Endodermal cell (in vitro differentiated cells): Measurements from ENCODE around the gene MARCHF5. TPM values are rescaled to one million over a fixed set of nuclear protein-coding genes. Genes with fewer than 3 reads are reported as not detected.
A peak's percentile ranks its signal among the peaks of the same experiment; 100 is the strongest.

Source experiments
- DNase-seq: peaks from one replicate; pipeline ENCODE4 v3.0.0-alpha.2; 2017
- H3K27ac ChIP-seq: 2 replicates; pipeline ENCODE4 v1.5.1; 2013; ENCODE audit warnings: mild to moderate bottlenecking, low read depth, low read length, moderate library complexity
- H3K27me3 ChIP-seq: 2 replicates; pipeline ENCODE4 v1.6.1; 2013; ENCODE audit warnings: mild to moderate bottlenecking, low read length, moderate library complexity; ENCODE audit not compliant: insufficient read depth, control insufficient read depth, poor library complexity, severe bottlenecking
- H3K36me3 ChIP-seq: 2 replicates; pipeline ENCODE4 v1.7.0; 2013; ENCODE audit warnings: mild to moderate bottlenecking, low read length, moderate library complexity; ENCODE audit not compliant: control insufficient read depth, insufficient read depth
- H3K4me1 ChIP-seq: one replicate; pipeline ENCODE4 v1.7.0; 2013; ENCODE audit warnings: low read length; ENCODE audit not compliant: control insufficient read depth, insufficient read depth
- H3K4me3 ChIP-seq: 2 replicates; pipeline ENCODE4 v1.5.1; 2013; ENCODE audit warnings: mild to moderate bottlenecking, low read length, moderate library complexity
- H3K9ac ChIP-seq: 2 replicates; pipeline ENCODE4 v1.6.1; 2013; ENCODE audit warnings: mild to moderate bottlenecking, low read length, moderate library complexity; ENCODE audit not compliant: poor library complexity, severe bottlenecking; ENCODE audit errors: extremely low read depth
- H3K9me3 ChIP-seq: 2 replicates; pipeline ENCODE4 v1.6.1; 2013; ENCODE audit warnings: mild to moderate bottlenecking, low read length, moderate library complexity; ENCODE audit not compliant: control insufficient read depth
- H3K27ac Mint-ChIP-seq: 2 replicates; pipeline ENCODE4 v1.8.0; 2020; ENCODE audit warnings: mixed read lengths
- H3K27me3 Mint-ChIP-seq: 2 replicates; pipeline ENCODE4 v1.8.0; 2021; ENCODE audit warnings: mild to moderate bottlenecking, mixed read lengths; ENCODE audit not compliant: insufficient read depth
- H3K36me3 Mint-ChIP-seq: 2 replicates; pipeline ENCODE4 v1.8.0; 2020; ENCODE audit warnings: low read depth, mixed read lengths
- H3K4me1 Mint-ChIP-seq: 2 replicates; pipeline ENCODE4 v1.8.0; 2020; ENCODE audit warnings: mixed read lengths
- H3K4me3 Mint-ChIP-seq: 2 replicates; pipeline ENCODE4 v1.8.0; 2020; ENCODE audit warnings: mild to moderate bottlenecking, moderate library complexity, mixed read lengths
- H3K9me3 Mint-ChIP-seq: 2 replicates; pipeline ENCODE4 v1.8.0; 2020; ENCODE audit warnings: mild to moderate bottlenecking, mixed read lengths
- WGBS, 2 experiments: methylation state at CpG; one replicate each; pipeline versions ENCODE4 v1.1.5 to v1.1.7; 2013; ENCODE audit warnings: missing lambda C conversion rate in 2 of 2, mixed read lengths in 1 of 2; ENCODE audit not compliant: insufficient coverage in 1 of 2, insufficient read length in 1 of 2; 5-methylcytosine and 5-hydroxymethylcytosine counted together
- total RNA-seq, 2 donors: library from RNA; stranded (reverse); fragmentation: NEBNext Ultra II Directional in 1 of 2; extraction: Animal tissue kit (Norgen Biotek cat#: 25700) in 1 of 2; gene quantifications; 2 replicates in 1 of 2; 3 replicates in 1 of 2; pipeline ENCODE4 v1.2.1, GENCODE V29; 2021
- TF ChIP-seq, protein P1 (sequence below): fragments of 200-600 bp; sonication (generic); conservative IDR thresholded peaks from 2 replicates; pipeline ENCODE4 v1.5.0; 2021; ENCODE audit warnings: antibody characterized with exemption, mild to moderate bottlenecking

The MARCHF5 gene
- total RNA-seq, 2 donors from 2014 or later: 29.8 to 38.0 TPM

DNA sequence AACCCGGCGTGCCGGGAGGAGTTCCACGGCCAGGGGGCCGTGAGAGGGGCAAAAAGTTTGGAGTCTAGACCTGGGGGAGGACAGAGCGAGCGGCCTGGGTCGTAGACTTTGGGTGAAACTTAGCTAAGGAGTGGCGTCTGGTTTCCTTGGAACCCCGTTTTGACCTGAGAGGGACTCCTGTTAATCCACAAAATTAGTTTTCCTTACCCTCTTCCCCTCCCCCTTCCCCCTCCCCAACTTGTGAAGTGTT is 574 bp downstream of the MARCHF5 start:
- Histone ChIP-seq H3K9me3 (no peaks in the 10 kb centered on the region), H3K27me3 (no peaks in the 10 kb centered on the region), H3K9ac (peak overlapping the region; percentile 89), H3K4me1 (no peaks in the 10 kb centered on the region), H3K36me3 (peaks cover 9% of the 10 kb centered on the region), H3K4me3 (peak overlapping the region; percentile 94), H3K27ac (peak overlapping the region; percentile 86)
- H3K4me1 Mint-ChIP-seq: peaks cover 18% of the 10 kb centered on the region
- peak overlapping the region; percentile 74 for H3K27ac Mint-ChIP-seq
- no peaks in the 10 kb centered on the region for H3K27me3 Mint-ChIP-seq
- DNase-seq: no peak
- peak overlapping the region; percentile 78 for H3K4me3 Mint-ChIP-seq
- 0% methylated on average over 6 to 10 of the region's 10 CpGs for WGBS, 2 experiments
- no peaks in the 10 kb centered on the region for H3K9me3 Mint-ChIP-seq
- TF ChIP-seq, protein P1, sequence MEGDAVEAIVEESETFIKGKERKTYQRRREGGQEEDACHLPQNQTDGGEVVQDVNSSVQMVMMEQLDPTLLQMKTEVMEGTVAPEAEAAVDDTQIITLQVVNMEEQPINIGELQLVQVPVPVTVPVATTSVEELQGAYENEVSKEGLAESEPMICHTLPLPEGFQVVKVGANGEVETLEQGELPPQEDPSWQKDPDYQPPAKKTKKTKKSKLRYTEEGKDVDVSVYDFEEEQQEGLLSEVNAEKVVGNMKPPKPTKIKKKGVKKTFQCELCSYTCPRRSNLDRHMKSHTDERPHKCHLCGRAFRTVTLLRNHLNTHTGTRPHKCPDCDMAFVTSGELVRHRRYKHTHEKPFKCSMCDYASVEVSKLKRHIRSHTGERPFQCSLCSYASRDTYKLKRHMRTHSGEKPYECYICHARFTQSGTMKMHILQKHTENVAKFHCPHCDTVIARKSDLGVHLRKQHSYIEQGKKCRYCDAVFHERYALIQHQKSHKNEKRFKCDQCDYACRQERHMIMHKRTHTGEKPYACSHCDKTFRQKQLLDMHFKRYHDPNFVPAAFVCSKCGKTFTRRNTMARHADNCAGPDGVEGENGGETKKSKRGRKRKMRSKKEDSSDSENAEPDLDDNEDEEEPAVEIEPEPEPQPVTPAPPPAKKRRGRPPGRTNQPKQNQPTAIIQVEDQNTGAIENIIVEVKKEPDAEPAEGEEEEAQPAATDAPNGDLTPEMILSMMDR: no peak
- H3K36me3 Mint-ChIP-seq: peaks cover 16% of the 10 kb centered on the region

DNA sequence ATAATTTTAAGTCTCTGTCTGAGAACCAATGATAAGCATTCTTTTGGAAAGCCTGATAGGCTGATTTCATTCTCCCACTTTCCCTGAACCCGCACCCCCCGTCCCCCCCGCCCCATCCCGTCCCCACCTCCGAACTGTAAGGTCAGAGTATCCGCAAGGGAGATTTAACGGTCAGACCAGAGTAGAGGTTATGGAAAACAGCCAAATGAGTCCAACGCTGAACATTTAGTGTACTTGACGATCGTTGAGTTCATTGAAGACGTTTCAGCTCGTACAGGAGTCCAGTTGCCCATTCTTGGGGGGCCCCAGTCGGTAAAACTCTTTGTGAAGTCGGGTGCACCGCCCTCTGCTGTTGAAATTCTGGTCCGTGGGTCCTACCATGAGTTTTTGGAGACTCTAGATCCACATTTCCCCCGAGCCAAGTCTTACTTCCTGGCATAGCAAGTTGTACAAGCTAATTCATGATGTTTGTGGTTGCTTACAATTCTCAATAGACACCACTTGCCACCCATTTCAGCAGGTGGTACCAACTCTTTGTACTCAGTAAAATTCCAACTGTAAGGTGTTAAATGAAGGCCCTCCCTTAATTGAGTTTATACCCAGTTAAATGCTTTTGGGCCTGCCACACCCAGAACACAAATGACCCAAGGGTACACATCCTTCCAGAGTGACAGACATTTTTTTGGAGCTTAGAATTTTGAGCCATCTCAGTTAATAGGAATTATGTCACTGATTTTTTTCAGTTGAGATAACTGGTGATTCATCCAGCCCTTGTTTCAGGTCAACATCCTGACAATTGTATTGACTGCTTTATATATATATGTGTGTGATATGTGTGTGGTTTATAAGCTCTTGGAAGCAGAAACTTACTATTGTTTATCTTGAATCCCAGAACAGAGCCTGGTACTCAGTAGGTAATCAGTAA is 1.2 kb downstream of the MARCHF5 start:
- Mint-ChIP-seq H3K9me3 (no peaks in the 10 kb centered on the region), H3K4me3 (peak overlapping the region; percentile 78), H3K27me3 (no peaks in the 10 kb centered on the region), H3K27ac (peak overlapping the region; percentile 86), H3K36me3 (peaks cover 20% of the 10 kb centered on the region), H3K4me1 (peaks cover 18% of the 10 kb centered on the region)
- no peaks in the 10 kb centered on the region for H3K27me3 ChIP-seq
- no peaks in the 10 kb centered on the region for H3K4me1 ChIP-seq
- TF ChIP-seq, protein P1: peak; percentile 73
- H3K27ac ChIP-seq: no peak overlapping the region
- H3K9ac ChIP-seq: peak overlapping the region; percentile 89
- peak overlapping the region; percentile 94 for H3K4me3 ChIP-seq
- WGBS, 2 experiments: 1 to 5% methylated on average over 10 to 17 of the region's 17 CpGs
- DNase-seq: peak; percentile 64
- H3K36me3 ChIP-seq: peaks cover 9% of the 10 kb centered on the region
- H3K9me3 ChIP-seq: no peaks in the 10 kb centered on the region

DNA sequence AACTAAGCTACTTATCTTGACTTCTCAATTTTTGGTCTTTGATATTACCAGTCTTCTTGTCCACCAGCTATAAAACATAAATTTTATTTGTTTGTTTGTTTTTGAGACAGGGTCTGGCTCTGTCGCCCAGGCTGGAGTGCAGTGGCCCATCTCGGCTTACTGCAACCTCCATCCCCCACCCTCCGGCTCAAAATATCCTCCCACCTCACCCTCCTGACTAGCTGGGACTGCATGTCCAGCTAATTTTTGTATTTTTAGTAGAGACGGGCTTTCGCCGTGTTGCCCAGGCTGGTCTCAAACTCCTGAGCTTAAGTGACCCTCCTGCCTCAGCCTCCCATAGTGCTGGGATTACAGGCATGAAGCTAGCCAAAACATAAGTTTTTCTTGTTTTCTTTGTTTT is 7.5 kb downstream of the MARCHF5 start:
- Mint-ChIP-seq H3K36me3 (peaks cover 41% of the 10 kb centered on the region), H3K27me3 (no peaks in the 10 kb centered on the region), H3K4me1 (peaks cover 13% of the 10 kb centered on the region), H3K9me3 (no peaks in the 10 kb centered on the region), H3K27ac (no peak overlapping the region), H3K4me3 (no peak overlapping the region)
- H3K27ac ChIP-seq: no peak overlapping the region
- H3K4me3 ChIP-seq: no peak overlapping the region
- no peaks in the 10 kb centered on the region for H3K4me1 ChIP-seq
- H3K9me3 ChIP-seq: no peaks in the 10 kb centered on the region
- no peak for DNase-seq
- WGBS, 2 experiments: 89 to 95% methylated on average over 3 to 6 of the region's 6 CpGs
- H3K9ac ChIP-seq: no peak overlapping the region
- peaks cover 41% of the 10 kb centered on the region for H3K36me3 ChIP-seq
- TF ChIP-seq, protein P1: no peak
- no peaks in the 10 kb centered on the region for H3K27me3 ChIP-seq
